K562 (cell line): Measurements from ENCODE around the gene C18orf32. TPM values are rescaled to one million over a fixed set of nuclear protein-coding genes. Genes with fewer than 3 reads are reported as not detected.

Experiments
- ATAC-seq: fragments of 200-7000 bp; cut with Tn5 transposase; 3 replicates; pipeline ENCODE4 v1.9.1; 2020; ENCODE audit warnings: moderate library complexity
- BruUV-seq: library from RNA; stranded (reverse); fragments of 400-500 nt; replicated peaks from 2 replicates; lab custom pipeline; 2021; lab: Mats Ljungman, UMichigan
- CTCF ChIA-PET: fragments of 300-600 bp; formaldehyde crosslinking; extraction: SDS; loops from one replicate; lab custom pipeline; 2021; ENCODE audit warnings: low intra/inter-chr PET ratio; lab: Yijun Ruan, JAX
- POLR2A ChIA-PET: fragments of 300-600, 350-650 bp; sonication (Branson Sonifier 250); formaldehyde crosslinking; extraction: SDS; loops from one replicate; lab custom pipeline; 2021; ENCODE audit warnings: antibody characterized with exemption, inconsistent platforms; lab: Yijun Ruan, JAX
- DNase-seq, 4 experiments: peaks; one replicate each; pipeline versions ENCODE4 v3.0.0 to v3.0.0-alpha.2; 2011 to 2018; ENCODE audit warnings: low spot score in 3 of 4, mixed read lengths in 3 of 4; ENCODE audit errors: extremely low read depth in 1 of 4
- FAIRE-seq: peaks from 2 replicates; lab custom pipeline; 2011; peaks lifted over from hg19 to GRCh38; lab: Jason Lieb, UNC
- H2AFZ ChIP-seq: 2 replicates; pipeline ENCODE4 v1.6.0; 2011; ENCODE audit warnings: low read depth, low read length, control low read depth, inconsistent platforms
- H3K27ac ChIP-seq: fragments of 200-600 bp; 3 replicates; pipeline ENCODE4 v1.8.0; 2011; ENCODE audit warnings: low read depth, mild to moderate bottlenecking, control low read depth, inconsistent platforms, low read length, moderate library complexity, mixed read lengths; ENCODE audit errors: extremely low read depth
- H3K27me3 ChIP-seq, 2 experiments: fragments of 300-600 bp in 1 of 2; 2 replicates in 1 of 2; 3 replicates in 1 of 2; pipeline versions ENCODE4 v1.6.0 to v1.8.0; 2011; ENCODE audit warnings: inconsistent platforms in 2 of 2, low read length in 2 of 2, mild to moderate bottlenecking in 1 of 2, mixed read lengths in 1 of 2, moderate library complexity in 1 of 2; ENCODE audit not compliant: control insufficient read depth in 2 of 2, insufficient read depth in 2 of 2
- H3K36me3 ChIP-seq: fragments of 300-600 bp; 3 replicates; pipeline ENCODE4 v1.8.0; 2011; ENCODE audit warnings: mild to moderate bottlenecking, low read length, inconsistent platforms; ENCODE audit not compliant: control insufficient read depth, insufficient read depth
- H3K4me1 ChIP-seq, 2 experiments: fragments of 200-600 bp in 1 of 2; replicated peaks in 1 of 2; 2 replicates in 1 of 2; 3 replicates in 1 of 2; pipeline versions ENCODE4 v1.5.1 to v1.8.0; 2011; ENCODE audit warnings: inconsistent platforms in 2 of 2, low read length in 2 of 2, mild to moderate bottlenecking in 1 of 2, mixed read lengths in 1 of 2, moderate library complexity in 1 of 2; ENCODE audit not compliant: control insufficient read depth in 2 of 2, insufficient read depth in 2 of 2
- H3K4me2 ChIP-seq: 2 replicates; pipeline ENCODE4 v1.6.1; 2011; ENCODE audit warnings: low read length, control low read depth, inconsistent platforms, mixed read lengths; ENCODE audit not compliant: insufficient read depth
- H3K4me3 ChIP-seq: fragments of 200-600 bp; sonication (generic), shearing (Covaris generic); 2 replicates; pipeline ENCODE4 v1.5.1; 2016; ENCODE audit warnings: control low read depth, inconsistent platforms
- H3K79me2 ChIP-seq: fragments of 200-600 bp; 3 replicates; pipeline ENCODE4 v1.8.0; 2011; ENCODE audit warnings: low read length, inconsistent platforms; ENCODE audit not compliant: control insufficient read depth, insufficient read depth
- H3K9ac ChIP-seq, 2 experiments: 2 replicates each; pipeline versions ENCODE4 v1.6.0 to v1.6.1; 2011; ENCODE audit warnings: low read depth in 2 of 2, low read length in 2 of 2, control low read depth in 1 of 2, inconsistent platforms in 1 of 2, mild to moderate bottlenecking in 1 of 2, mixed read lengths in 1 of 2; ENCODE audit not compliant: insufficient read depth in 1 of 2
- H3K9me1 ChIP-seq: one replicate; pipeline ENCODE4 v1.6.0; 2011; ENCODE audit warnings: inconsistent platforms, mild to moderate bottlenecking, low read length, moderate library complexity; ENCODE audit not compliant: control insufficient read depth, insufficient read depth
- H3K9me3 ChIP-seq: replicated peaks from 2 replicates; pipeline ENCODE4 v1.5.1; 2011; ENCODE audit warnings: low read depth, low read length, inconsistent platforms; ENCODE audit not compliant: control insufficient read depth, insufficient read depth
- H4K20me1 ChIP-seq: replicated peaks from 2 replicates; pipeline ENCODE4 v1.6.1; 2011; ENCODE audit warnings: low read length, inconsistent platforms, mixed read lengths; ENCODE audit not compliant: control insufficient read depth, insufficient read depth
- ATF7 ChIP-seq: fragments of 450-650 bp; IDR thresholded peaks from 2 replicates; pipeline ENCODE4 v1.7.1; 2014; ENCODE audit warnings: mild to moderate bottlenecking, moderate library complexity
- BRD9 ChIP-seq: fragments of 450-650 bp; IDR thresholded peaks from 2 replicates; pipeline ENCODE4 v1.6.1; 2018; ENCODE audit warnings: low read depth; ENCODE audit not compliant: partially characterized antibody
- CBX3 ChIP-seq, 2 experiments: IDR thresholded peaks; 1 replicate in 1 of 2; 2 replicates in 1 of 2; pipeline ENCODE4 v1.6.1; 2012; ENCODE audit warnings: inconsistent platforms in 2 of 2, low read length in 2 of 2, borderline replicate concordance in 1 of 2, control low read depth in 1 of 2
- MNT ChIP-seq, 2 experiments: fragments of 450-650 bp; conservative IDR thresholded peaks; 2 replicates each; pipeline ENCODE4 v1.6.1; 2017; ENCODE audit warnings: mild to moderate bottlenecking in 2 of 2, moderate library complexity in 2 of 2
- MYBL2 ChIP-seq, 2 experiments: fragments of 450-650 bp in 1 of 2; sonication (generic) in 1 of 2; formaldehyde crosslinking in 1 of 2; IDR thresholded peaks; 2 replicates each; pipeline versions ENCODE4 v1.6.1 to v1.8.1; 2017 to 2022; ENCODE audit warnings: borderline replicate concordance in 1 of 2, inconsistent platforms in 1 of 2, low read depth in 1 of 2, mild to moderate bottlenecking in 1 of 2, missing genetic modification reagents in 1 of 2, moderate library complexity in 1 of 2
- NONO ChIP-seq, 2 experiments: fragments of 200-400 bp in 1 of 2; fragments of 450-650 bp in 1 of 2; formaldehyde crosslinking in 1 of 2; IDR thresholded peaks; 2 replicates each; pipeline ENCODE4 v1.6.1; 2017; ENCODE audit warnings: low read depth in 2 of 2, mild to moderate bottlenecking in 2 of 2, moderate library complexity in 2 of 2, low read length in 1 of 2
- SMC3 ChIP-seq: conservative IDR thresholded peaks from 2 replicates; pipeline ENCODE4 v1.6.1; 2011; ENCODE audit warnings: low read depth, low read length, improper control_type of control experiment; ENCODE audit not compliant: insufficient read depth
- STAT6 ChIP-seq: sonication (generic); formaldehyde crosslinking; IDR thresholded peaks from 2 replicates; pipeline ENCODE4 v1.8.1; 2023; ENCODE audit warnings: mild to moderate bottlenecking, missing genetic modification reagents
- TSHZ1 ChIP-seq: fragments of 250-450 bp; sonication (Bioruptor Pico); IDR thresholded peaks from 2 replicates; pipeline ENCODE4 v1.4.0; 2020; ENCODE audit warnings: mild to moderate bottlenecking, moderate library complexity
- ZNF316 ChIP-seq: fragments of 450-650 bp; IDR thresholded peaks from 2 replicates; pipeline ENCODE4 v1.6.1; 2016
- ZNF77 ChIP-seq: fragments of 250-450 bp; sonication (Bioruptor Pico); IDR thresholded peaks from 2 replicates; pipeline ENCODE4 v1.5.0; 2020
- WGBS: fragments of 100-300 bp; shearing (Covaris generic); methylation state at CpG from one replicate; pipeline ENCODE4 v1.1.6; 2016; ENCODE audit warnings: low coverage, mixed read lengths; ENCODE audit not compliant: insufficient coverage; ENCODE audit errors: missing lambda C conversion rate; 5-methylcytosine and 5-hydroxymethylcytosine counted together
- in situ Hi-C: fragments of 300-500 bp; cut with MboI; formaldehyde crosslinking; loops from 4 replicates; pipeline ENCODE4 v1.15.0; 2018; ENCODE audit warnings: inconsistent platforms, mixed read lengths
- intact Hi-C: fragments of 100-400 bp; cut with micrococcal nuclease; formaldehyde crosslinking; loops from 2 replicates; pipeline ENCODE4 v1.14.2; 2022
- polyA plus RNA-seq, 8 experiments: library from polyadenylated mRNA; depleted of rRNA in 4 of 8; stranded (reverse) in 5 of 8; unstranded in 3 of 8; fragments of >200 nt; fragmentation: Nextera tagmentation in 2 of 8; fragmentation: Illumina TruSeq in 1 of 8; extraction: Ambion mirVana in 2 of 8; extraction: Trizol in 1 of 8; gene quantifications; 2 replicates each; pipeline versions ENCODE4 v1.2.1 to v1.2.3, GENCODE V29; 2011 to 2014; ENCODE audit warnings: inconsistent platforms in 1 of 8, missing spikeins in 1 of 8
- total RNA-seq, 7 experiments: library from RNA; depleted of rRNA in 6 of 7; stranded (reverse); fragments of >200 nt in 6 of 7; fragmentation: Illumina TruSeq in 2 of 7; extraction: Trizol in 2 of 7; gene quantifications; 2 replicates each; pipeline versions ENCODE4 v1.2.1 to v1.2.3, GENCODE V29; 2011 to 2021; ENCODE audit warnings: low replicate concordance in 1 of 7

The C18orf32 gene
- total and polyA plus RNA-seq, 9 of the 15 experiments (the other 6 are each of a cell fraction or from before 2014, with no cell fraction given): 8.5 to 35.0 (median 20.4) TPM

GRCh38 chr18:49447810-49448745 is 39.0 kb downstream of the C18orf32 start:
- intact Hi-C loops: no loop called here
- CTCF ChIA-PET: interaction anchor here (0.9 kb wide), 1 partner anchor 426 kb away, joined by 4 read pairs; no protein-coding TSS in a partner anchor
- no peak overlapping the region for H3K27ac ChIP-seq
- TF ChIP-seq STAT6 (CRISPR knock-in tag) (no peak), MNT (conservative IDR thresholded peaks at IDR 0.05) (no peak), MYBL2 (IDR thresholded peaks at IDR 0.05; ENCODE audit: low read depth) (no peak), MYBL2 (CRISPR knock-in tag; IDR thresholded peaks at IDR 0.05; ENCODE audit: borderline replicate concordance) (no peak), BRD9 (no peak), ZNF77 (no peak), ATF7 (no peak), TSHZ1 (CRISPR knock-in tag) (no peak), SMC3 (peak; percentile 30; the same call in 1 of the 2 replicates), ZNF316 (0 out of 2 replicates have a peak, but pooled peaks have one; percentile 28), NONO (IDR thresholded peaks at IDR 0.05; ENCODE audit: low read depth in 2 of 2, low read length in 1 of 2) (no peak), CBX3 (IDR thresholded peaks at IDR 0.05; ENCODE audit: borderline replicate concordance in 1 of 2, low read length in 2 of 2) (0 out of 3 replicates have a peak, but pooled peaks of 1 of the 2 experiments have one; percentile 42)

More at GRCh38 chr18:49447810-49448745, 39.0 kb downstream of the C18orf32 start:
- Histone ChIP-seq H3K27me3 (no peaks in the 10 kb centered on the region), H3K79me2 (peaks cover 4% of the 10 kb centered on the region; the same call in 2 of the 3 replicates), H2AFZ (no peak overlapping the region), H3K9me3 (peaks cover 5% of the 10 kb centered on the region; the same call in 1 of the 2 replicates), H3K9me1 (no peaks in the 10 kb centered on the region), H3K4me3 (no peak overlapping the region), H3K36me3 (no peaks in the 10 kb centered on the region), H3K4me1 (no peaks in the 10 kb centered on the region), H4K20me1 (no peaks in the 10 kb centered on the region), H3K9ac (no peak overlapping the region), H3K4me2 (no peak overlapping the region)
- FAIRE-seq: peak; percentile 69
- POLR2A ChIA-PET: interaction anchor here (0.6 kb wide), 1 partner anchor 11 kb away, joined by 3 read pairs; no protein-coding TSS in a partner anchor
- no TSS peak for BruUV-seq
- DNase-seq: peak; percentile 9 to 64 (median 12)
- WGBS: 50% methylated on average over 2 of the region's 3 CpGs
- in situ Hi-C loops: loop anchor here (25.0 kb wide), 1 partner anchor 761 kb away; no protein-coding TSS in a partner anchor
- peak; percentile 81 for ATAC-seq
